Tibial nerve (tissue), 3 donors: ENCODE results near the gene MATN4.

ENCODE experiments used
- POLR2A ChIP-seq, 2 donors: fragments of 450-650 bp; IDR thresholded peaks; one replicate each; pipeline ENCODE4 v1.6.1; 2017; ENCODE audit warnings: antibody characterized with exemption in 2 of 2, mild to moderate bottlenecking in 2 of 2, moderate library complexity in 2 of 2
- TF ChIP-seq, protein P1 (sequence below), 5 experiments: fragments of 200-600 bp in 3 of 5; fragments of 450-650 bp in 2 of 5; sonication (generic) in 3 of 5; IDR thresholded peaks; one replicate each; pipeline ENCODE4 v1.5.1; 2016 to 2019; ENCODE audit warnings: antibody characterized with exemption in 5 of 5, mild to moderate bottlenecking in 3 of 5, moderate library complexity in 2 of 5

DNA sequence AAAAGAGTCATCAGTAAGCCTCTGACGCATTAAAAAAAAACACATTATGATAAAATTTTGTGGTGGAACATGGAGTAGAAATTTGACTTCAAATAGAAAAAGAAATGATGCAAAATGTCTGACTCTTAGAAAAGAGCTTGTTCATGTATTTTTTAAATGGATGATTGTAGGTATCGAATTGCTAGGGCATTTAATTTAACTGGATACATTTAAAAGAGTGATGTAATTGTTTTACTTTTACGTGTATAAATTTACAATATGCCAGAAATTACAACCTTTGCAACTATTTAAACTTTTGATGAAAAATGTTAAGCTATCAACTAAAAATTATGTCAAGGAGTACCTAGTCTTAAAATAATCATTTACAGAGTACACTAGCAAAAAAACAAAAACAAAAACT lies 44.6 kb upstream of the MATN4 start:
- TF ChIP-seq, protein P1, sequence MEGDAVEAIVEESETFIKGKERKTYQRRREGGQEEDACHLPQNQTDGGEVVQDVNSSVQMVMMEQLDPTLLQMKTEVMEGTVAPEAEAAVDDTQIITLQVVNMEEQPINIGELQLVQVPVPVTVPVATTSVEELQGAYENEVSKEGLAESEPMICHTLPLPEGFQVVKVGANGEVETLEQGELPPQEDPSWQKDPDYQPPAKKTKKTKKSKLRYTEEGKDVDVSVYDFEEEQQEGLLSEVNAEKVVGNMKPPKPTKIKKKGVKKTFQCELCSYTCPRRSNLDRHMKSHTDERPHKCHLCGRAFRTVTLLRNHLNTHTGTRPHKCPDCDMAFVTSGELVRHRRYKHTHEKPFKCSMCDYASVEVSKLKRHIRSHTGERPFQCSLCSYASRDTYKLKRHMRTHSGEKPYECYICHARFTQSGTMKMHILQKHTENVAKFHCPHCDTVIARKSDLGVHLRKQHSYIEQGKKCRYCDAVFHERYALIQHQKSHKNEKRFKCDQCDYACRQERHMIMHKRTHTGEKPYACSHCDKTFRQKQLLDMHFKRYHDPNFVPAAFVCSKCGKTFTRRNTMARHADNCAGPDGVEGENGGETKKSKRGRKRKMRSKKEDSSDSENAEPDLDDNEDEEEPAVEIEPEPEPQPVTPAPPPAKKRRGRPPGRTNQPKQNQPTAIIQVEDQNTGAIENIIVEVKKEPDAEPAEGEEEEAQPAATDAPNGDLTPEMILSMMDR (IDR thresholded peaks at IDR 0.05): no peak
- no peak for TF ChIP-seq POLR2A (IDR thresholded peaks at IDR 0.05)
